OCI-LY3 (cell line): ENCODE data around the gene TXNL1.

ENCODE experiments used
- H2AFZ ChIP-seq: fragments of 200-600, 300-600 bp; shearing (Covaris generic); 2 replicates; pipeline ENCODE4 v1.6.0; 2014; ENCODE audit warnings: antibody characterized with exemption, low read depth, low read length
- H3K27ac ChIP-seq: fragments of 200-600, 300-600 bp; sonication (generic); 2 replicates; pipeline ENCODE4 v1.5.1; 2014; ENCODE audit warnings: mild to moderate bottlenecking, low read length, moderate library complexity, mixed read lengths
- H3K27me3 ChIP-seq: fragments of 200-600, 300-600 bp; sonication (generic); 2 replicates; pipeline ENCODE4 v1.6.1; 2014; ENCODE audit warnings: low read depth, low read length, mixed read lengths
- H3K36me3 ChIP-seq: fragments of 200-600, 300-600 bp; sonication (generic); replicated peaks from 2 replicates; pipeline ENCODE3; 2014; ENCODE audit warnings: low read depth, low read length, mixed read lengths
- H3K4me1 ChIP-seq: fragments of 300-600, 200-600 bp; sonication (generic); 2 replicates; pipeline ENCODE4 v1.6.1; 2014; ENCODE audit warnings: low read length, mixed read lengths
- H3K4me2 ChIP-seq: fragments of 200-600, 300-600 bp; sonication (generic); 2 replicates; pipeline ENCODE4 v1.6.1; 2014; ENCODE audit warnings: low read length, mixed read lengths
- H3K4me3 ChIP-seq: fragments of 300-600, 200-600 bp; sonication (generic); 2 replicates; pipeline ENCODE4 v1.5.1; 2014; ENCODE audit warnings: antibody characterized with exemption, mild to moderate bottlenecking, low read length, moderate library complexity
- H3K79me2 ChIP-seq: fragments of 300-600, 200-600 bp; shearing (Covaris generic); 2 replicates; pipeline ENCODE4 v1.6.1; 2014; ENCODE audit warnings: mild to moderate bottlenecking, low read length, mixed read lengths
- H3K9ac ChIP-seq: fragments of 300-600, 200-600 bp; shearing (Covaris generic); 2 replicates; pipeline ENCODE4 v1.6.0; 2014; ENCODE audit warnings: mild to moderate bottlenecking, low read length, moderate library complexity
- H3K9me3 ChIP-seq: fragments of 200-600, 300-600 bp; shearing (Covaris generic); 2 replicates; pipeline ENCODE4 v1.6.1; 2014; ENCODE audit warnings: low read length, mixed read lengths; ENCODE audit not compliant: insufficient read depth
- H4K20me1 ChIP-seq: fragments of 200-600, 300-600 bp; sonication (generic); 2 replicates; pipeline ENCODE4 v1.6.1; 2016; ENCODE audit warnings: low read length, mixed read lengths; ENCODE audit not compliant: insufficient read depth
- EZH2phosphoT487 ChIP-seq: fragments of 200-600 bp; shearing (Covaris generic); IDR thresholded peaks from 2 replicates; pipeline ENCODE4 v1.6.1; 2018; ENCODE audit warnings: antibody characterized with exemption, mixed run types, low read depth
- TF ChIP-seq, protein P1 (sequence below): fragments of 200-600, 300-600 bp; sonication (generic); IDR thresholded peaks from 2 replicates; pipeline ENCODE4 v1.5.1; 2014; ENCODE audit warnings: antibody characterized with exemption, low read length, low read depth

The TXNL1 gene

DNA sequence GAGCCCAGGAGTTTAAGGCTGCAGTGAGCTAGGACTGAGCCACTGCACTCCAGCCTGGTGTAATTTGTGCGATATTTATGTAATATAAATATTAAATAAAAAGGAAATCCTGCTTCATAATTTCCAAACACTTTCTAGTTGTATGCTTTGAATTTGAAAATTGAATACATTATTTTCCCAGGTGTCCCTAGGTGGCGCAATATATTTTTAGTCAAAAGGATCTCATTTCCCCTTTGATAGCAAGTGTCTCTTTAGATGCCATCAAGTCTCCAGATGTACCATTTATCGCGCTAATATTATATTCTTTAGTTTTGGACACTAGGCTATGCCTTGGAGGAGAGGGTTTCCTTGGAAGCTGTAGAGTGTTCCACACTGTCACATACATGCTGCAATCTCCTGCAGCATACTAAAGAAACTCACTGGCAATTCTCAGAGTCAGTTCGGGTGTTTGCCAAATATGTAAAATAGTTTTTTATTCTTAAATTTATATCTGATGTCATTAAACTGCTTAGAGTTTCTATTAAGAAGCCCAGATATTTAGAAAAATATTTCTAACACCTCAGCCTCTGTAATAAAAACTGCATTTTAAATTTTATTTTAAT is 7.1 kb upstream of the TXNL1 start:
- Histone ChIP-seq H4K20me1 (no peaks in the 10 kb centered on the region), H3K9ac (peak overlapping the region; percentile 30), H3K9me3 (no peaks in the 10 kb centered on the region), H3K27ac (no peak overlapping the region), H3K36me3 (no peaks in the 10 kb centered on the region), H2AFZ (peak overlapping the region; percentile 88), H3K4me3 (peak overlapping the region; percentile 69), H3K79me2 (no peaks in the 10 kb centered on the region), H3K27me3 (no peaks in the 10 kb centered on the region), H3K4me2 (peak overlapping the region; percentile 71), H3K4me1 (peaks cover 11% of the 10 kb centered on the region)
- TF ChIP-seq EZH2phosphoT487 = no peak
- TF ChIP-seq, protein P1, sequence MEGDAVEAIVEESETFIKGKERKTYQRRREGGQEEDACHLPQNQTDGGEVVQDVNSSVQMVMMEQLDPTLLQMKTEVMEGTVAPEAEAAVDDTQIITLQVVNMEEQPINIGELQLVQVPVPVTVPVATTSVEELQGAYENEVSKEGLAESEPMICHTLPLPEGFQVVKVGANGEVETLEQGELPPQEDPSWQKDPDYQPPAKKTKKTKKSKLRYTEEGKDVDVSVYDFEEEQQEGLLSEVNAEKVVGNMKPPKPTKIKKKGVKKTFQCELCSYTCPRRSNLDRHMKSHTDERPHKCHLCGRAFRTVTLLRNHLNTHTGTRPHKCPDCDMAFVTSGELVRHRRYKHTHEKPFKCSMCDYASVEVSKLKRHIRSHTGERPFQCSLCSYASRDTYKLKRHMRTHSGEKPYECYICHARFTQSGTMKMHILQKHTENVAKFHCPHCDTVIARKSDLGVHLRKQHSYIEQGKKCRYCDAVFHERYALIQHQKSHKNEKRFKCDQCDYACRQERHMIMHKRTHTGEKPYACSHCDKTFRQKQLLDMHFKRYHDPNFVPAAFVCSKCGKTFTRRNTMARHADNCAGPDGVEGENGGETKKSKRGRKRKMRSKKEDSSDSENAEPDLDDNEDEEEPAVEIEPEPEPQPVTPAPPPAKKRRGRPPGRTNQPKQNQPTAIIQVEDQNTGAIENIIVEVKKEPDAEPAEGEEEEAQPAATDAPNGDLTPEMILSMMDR = peak; percentile 94

DNA sequence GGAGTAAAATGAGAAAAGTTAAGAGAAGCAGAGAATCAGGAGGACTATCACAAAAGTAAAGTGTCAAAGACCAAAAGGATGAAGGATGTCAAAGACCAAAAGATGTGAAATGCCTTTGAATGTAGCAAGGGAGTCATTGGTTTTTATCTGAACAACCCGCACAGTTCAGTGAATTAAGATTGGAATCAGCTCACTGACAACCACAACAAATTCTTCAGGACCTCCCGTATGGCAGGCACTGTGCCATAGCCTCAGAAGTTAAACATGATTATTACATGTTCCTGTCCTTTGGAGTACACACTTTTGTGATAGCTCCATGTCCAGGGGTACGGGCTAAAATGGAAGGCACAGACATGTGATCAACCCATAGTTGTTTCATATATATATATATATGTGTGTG is 5.0 kb upstream of the TXNL1 start:
- Histone ChIP-seq H3K9me3 (no peaks in the 10 kb centered on the region), H3K79me2 (peaks cover 3% of the 10 kb centered on the region), H3K36me3 (no peaks in the 10 kb centered on the region), H3K4me3 (no peak overlapping the region), H3K4me2 (no peak overlapping the region), H3K9ac (no peak overlapping the region), H3K27ac (no peak overlapping the region), H3K27me3 (no peaks in the 10 kb centered on the region), H4K20me1 (no peaks in the 10 kb centered on the region), H2AFZ (no peak overlapping the region), H3K4me1 (peaks cover 12% of the 10 kb centered on the region)
- TF ChIP-seq, protein P1 = no peak
- TF ChIP-seq EZH2phosphoT487 = no peak

DNA sequence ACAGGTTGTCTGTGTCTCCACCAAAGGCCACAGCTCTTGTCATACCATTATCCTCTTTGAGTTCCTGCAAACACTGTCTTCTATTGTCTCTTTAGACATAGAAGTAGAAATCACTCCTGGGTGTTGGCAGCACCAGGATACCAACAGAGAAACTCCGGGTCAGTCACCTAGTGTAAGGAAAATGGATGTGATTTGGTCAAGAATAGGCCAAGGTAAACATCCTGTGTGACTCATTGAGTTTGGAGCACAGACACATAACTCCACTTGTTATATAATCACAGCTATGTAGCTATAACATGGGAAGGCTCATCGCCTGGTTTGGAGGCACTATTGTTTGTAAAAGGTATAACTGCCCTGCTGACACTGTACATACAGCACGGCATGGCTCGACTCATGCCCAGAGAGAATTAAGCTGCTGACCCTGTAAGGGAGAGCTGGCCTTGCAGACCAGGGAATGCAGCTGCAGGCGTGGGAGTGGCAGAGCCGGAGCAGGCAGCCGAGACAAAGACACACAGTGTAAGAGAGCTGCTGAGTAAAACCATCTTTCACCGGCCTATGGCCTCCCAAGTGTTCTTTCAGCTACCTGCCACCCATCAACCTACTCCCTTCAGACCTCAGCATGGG is 3.4 kb upstream of the TXNL1 start:
- Histone ChIP-seq H3K27ac (no peak overlapping the region), H3K36me3 (no peaks in the 10 kb centered on the region), H4K20me1 (peaks cover 10% of the 10 kb centered on the region), H3K9ac (no peak overlapping the region), H3K27me3 (no peaks in the 10 kb centered on the region), H3K9me3 (no peaks in the 10 kb centered on the region), H2AFZ (no peak overlapping the region), H3K4me1 (peaks cover 8% of the 10 kb centered on the region), H3K4me2 (no peak overlapping the region), H3K4me3 (no peak overlapping the region), H3K79me2 (peaks cover 19% of the 10 kb centered on the region)
- no peak for TF ChIP-seq EZH2phosphoT487
- TF ChIP-seq, protein P1 = no peak

DNA sequence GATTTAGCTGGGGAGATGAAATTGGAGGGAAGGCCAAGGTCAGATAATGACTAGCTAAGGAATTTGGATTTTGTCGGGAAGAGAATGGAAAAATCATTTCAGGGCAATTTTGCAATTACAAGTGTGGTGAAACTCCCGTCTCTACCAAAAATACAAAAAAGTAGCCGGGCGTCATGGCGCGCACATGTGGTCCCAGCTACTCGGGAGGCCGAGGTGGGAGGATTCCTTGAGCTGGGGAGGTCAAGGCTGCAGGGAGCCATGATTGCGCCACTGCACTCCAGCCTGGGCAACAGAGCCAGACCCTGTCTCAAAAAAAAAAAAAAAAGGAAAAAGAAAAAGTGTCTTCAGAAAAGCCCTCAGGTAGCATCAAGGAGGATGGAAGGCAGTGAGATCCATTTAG is 1.2 kb upstream of the TXNL1 start:
- Histone ChIP-seq H3K4me3 (peak overlapping the region; percentile 81), H3K27ac (peak overlapping the region; percentile 89), H3K79me2 (peaks cover 41% of the 10 kb centered on the region), H3K4me1 (peaks cover 19% of the 10 kb centered on the region), H3K36me3 (peaks cover 13% of the 10 kb centered on the region), H3K4me2 (peak overlapping the region; percentile 88), H3K27me3 (no peaks in the 10 kb centered on the region), H2AFZ (peak overlapping the region; percentile 85; the same call in 1 of the 2 replicates), H4K20me1 (peaks cover 32% of the 10 kb centered on the region), H3K9ac (peak overlapping the region; percentile 89), H3K9me3 (no peaks in the 10 kb centered on the region)
- TF ChIP-seq, protein P1 = no peak
- no peak for TF ChIP-seq EZH2phosphoT487
